ENCODE measurements around the gene TMEM263. TPM values are rescaled to one million over a fixed set of nuclear protein-coding genes. Genes with fewer than 3 reads are reported as not detected.

Gene TMEM263
- total and polyA plus RNA-seq, 2 of the 13 experiments (the other 11 are each of a cell fraction or from before 2014, with no cell fraction given), result 25.9 to 58.6 TPM

DNA sequence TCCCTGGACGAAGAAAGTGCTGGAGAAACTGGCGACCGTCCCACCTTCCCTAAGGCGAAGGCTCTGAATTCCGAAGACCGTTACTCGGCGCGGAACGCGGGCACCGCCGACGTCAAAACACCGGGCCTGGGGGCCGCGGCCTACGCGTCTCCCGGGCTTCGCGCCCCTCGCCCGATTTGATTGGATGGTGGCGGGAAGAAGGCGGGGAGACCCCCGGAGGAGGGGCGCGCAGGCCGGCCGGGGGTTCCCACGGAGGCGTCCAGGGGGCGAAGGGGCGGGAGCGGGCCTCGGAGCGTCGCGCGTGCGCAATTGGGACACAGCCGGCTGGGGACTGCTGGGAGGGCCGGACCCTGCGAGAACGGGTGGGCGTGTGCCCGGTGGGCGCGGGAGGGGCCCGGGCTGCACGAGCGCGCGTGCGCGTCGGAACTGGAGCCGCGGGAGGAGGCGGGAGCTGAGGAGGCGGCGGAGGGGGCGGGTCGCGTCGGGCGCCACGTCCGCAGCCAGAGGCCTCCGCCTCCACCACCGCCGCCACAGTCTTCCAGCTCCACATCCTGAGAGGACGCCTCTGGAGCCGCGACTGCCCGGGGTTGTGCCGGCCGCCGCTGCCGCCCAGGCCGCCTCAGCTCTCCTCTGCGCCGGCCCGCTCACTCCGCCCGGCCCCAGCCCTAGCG lies at the start of gene TMEM263 (continued):
- TF ChIP-seq ZNF567 (CRISPR knock-in tag; IDR thresholded peaks at IDR 0.05; ENCODE audit: borderline replicate concordance) (0 out of 2 replicates have a peak, but pooled peaks have one; percentile 23), CENPX (CRISPR knock-in tag; IDR thresholded peaks at IDR 0.05) (no peak), NFKBIZ (CRISPR knock-in tag; IDR thresholded peaks at IDR 0.05) (0 out of 2 replicates have a peak, but pooled peaks have one; percentile 33), ARID3A (IDR thresholded peaks at IDR 0.05; ENCODE audit: low read depth, low read length) (no peak), ZNF432 (CRISPR knock-in tag; IDR thresholded peaks at IDR 0.05; ENCODE audit: borderline replicate concordance) (no peak), ZNF496 (CRISPR knock-in tag; IDR thresholded peaks at IDR 0.05; ENCODE audit: insufficient replicate concordance) (no peak), ZNF709 (CRISPR knock-in tag; IDR thresholded peaks at IDR 0.05) (peak; percentile 66), ZBTB46 (CRISPR knock-in tag; IDR thresholded peaks at IDR 0.05; ENCODE audit: borderline replicate concordance) (no peak), GATA4 (IDR thresholded peaks at IDR 0.05; ENCODE audit: borderline replicate concordance, low read depth) (peak; percentile 48; the same call in 1 of the 2 replicates), TBL1XR1 (IDR thresholded peaks at IDR 0.05; ENCODE audit: borderline replicate concordance, low read length, partially characterized antibody) (no peak), ZNF556 (CRISPR knock-in tag; IDR thresholded peaks at IDR 0.05; ENCODE audit: borderline replicate concordance) (no peak)
- TF ChIP-seq, protein P1, sequence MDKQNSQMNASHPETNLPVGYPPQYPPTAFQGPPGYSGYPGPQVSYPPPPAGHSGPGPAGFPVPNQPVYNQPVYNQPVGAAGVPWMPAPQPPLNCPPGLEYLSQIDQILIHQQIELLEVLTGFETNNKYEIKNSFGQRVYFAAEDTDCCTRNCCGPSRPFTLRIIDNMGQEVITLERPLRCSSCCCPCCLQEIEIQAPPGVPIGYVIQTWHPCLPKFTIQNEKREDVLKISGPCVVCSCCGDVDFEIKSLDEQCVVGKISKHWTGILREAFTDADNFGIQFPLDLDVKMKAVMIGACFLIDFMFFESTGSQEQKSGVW (CRISPR knock-in tag; IDR thresholded peaks at IDR 0.05; ENCODE audit: borderline replicate concordance), result no peak
- TF ChIP-seq, protein P2, sequence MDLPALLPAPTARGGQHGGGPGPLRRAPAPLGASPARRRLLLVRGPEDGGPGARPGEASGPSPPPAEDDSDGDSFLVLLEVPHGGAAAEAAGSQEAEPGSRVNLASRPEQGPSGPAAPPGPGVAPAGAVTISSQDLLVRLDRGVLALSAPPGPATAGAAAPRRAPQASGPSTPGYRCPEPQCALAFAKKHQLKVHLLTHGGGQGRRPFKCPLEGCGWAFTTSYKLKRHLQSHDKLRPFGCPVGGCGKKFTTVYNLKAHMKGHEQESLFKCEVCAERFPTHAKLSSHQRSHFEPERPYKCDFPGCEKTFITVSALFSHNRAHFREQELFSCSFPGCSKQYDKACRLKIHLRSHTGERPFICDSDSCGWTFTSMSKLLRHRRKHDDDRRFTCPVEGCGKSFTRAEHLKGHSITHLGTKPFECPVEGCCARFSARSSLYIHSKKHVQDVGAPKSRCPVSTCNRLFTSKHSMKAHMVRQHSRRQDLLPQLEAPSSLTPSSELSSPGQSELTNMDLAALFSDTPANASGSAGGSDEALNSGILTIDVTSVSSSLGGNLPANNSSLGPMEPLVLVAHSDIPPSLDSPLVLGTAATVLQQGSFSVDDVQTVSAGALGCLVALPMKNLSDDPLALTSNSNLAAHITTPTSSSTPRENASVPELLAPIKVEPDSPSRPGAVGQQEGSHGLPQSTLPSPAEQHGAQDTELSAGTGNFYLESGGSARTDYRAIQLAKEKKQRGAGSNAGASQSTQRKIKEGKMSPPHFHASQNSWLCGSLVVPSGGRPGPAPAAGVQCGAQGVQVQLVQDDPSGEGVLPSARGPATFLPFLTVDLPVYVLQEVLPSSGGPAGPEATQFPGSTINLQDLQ (CRISPR knock-in tag; IDR thresholded peaks at IDR 0.05), result peak; percentile 99
- TF ChIP-seq, protein P3, sequence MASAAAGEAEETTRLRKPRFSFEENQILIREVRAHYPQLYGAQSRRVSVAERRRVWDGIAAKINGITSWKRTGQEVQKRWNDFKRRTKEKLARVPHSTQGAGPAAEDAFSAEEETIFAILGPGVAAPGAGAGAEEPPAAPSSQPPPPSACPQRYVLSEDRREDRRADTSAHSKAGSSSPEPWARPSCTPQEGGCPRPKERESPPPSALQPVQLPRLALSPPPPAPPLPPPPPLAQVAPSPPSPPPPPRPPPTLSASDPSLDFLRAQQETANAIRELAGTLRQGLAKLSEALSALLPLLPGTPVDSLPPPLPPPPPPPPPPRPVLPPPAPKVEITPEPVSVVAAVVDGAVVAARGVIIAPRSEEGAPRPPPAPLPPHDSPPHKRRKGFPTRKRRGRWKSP (CRISPR knock-in tag; IDR thresholded peaks at IDR 0.05), result peak; percentile 23; the same call in 1 of the 2 replicates
- TF ChIP-seq, protein P4, sequence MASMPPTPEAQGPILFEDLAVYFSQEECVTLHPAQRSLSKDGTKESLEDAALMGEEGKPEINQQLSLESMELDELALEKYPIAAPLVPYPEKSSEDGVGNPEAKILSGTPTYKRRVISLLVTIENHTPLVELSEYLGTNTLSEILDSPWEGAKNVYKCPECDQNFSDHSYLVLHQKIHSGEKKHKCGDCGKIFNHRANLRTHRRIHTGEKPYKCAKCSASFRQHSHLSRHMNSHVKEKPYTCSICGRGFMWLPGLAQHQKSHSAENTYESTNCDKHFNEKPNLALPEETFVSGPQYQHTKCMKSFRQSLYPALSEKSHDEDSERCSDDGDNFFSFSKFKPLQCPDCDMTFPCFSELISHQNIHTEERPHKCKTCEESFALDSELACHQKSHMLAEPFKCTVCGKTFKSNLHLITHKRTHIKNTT (CRISPR knock-in tag; IDR thresholded peaks at IDR 0.05), result no peak
